ENCODE results near the gene SCAANT1. TPM values are rescaled to one million over a fixed set of nuclear protein-coding genes. Genes with fewer than 3 reads are reported as not detected.

The SCAANT1 gene
- total RNA-seq, 2 experiments from 2014 or later, result not detected

DNA sequence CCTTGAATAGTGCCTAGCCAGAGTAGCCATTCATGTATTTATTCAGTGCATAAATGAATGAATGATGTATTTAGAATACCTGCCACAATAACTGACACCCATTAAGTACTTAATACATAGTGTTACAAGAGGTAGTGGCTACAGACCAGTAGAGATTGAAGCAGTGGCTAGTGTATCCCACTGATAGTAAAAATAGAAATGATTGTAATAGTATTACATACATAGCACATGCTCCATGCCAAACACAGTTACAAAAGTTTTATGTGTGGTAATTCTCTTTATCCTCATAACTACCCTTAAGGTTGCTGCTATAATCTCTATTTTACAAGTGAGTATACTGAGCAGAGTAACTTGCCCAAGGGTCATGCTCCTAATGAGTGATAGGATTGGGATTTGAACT is 30.3 kb upstream of the SCAANT1 start:
- Histone ChIP-seq H3K9me3 (ENCODE audit: low read length) (no peaks in the 10 kb centered on the region), H4K20me1 (ENCODE audit: insufficient read depth, low read length) (peaks cover 4% of the 10 kb centered on the region; the same call in 1 of the 2 replicates), H3K4me3 (ENCODE audit: low read depth, low read length, poor library complexity, severe bottlenecking) (no peak overlapping the region), H3K36me3 (ENCODE audit: insufficient read depth, low read length) (peaks cover 58% of the 10 kb centered on the region), H3K27ac (ENCODE audit: low read depth, low read length, poor library complexity, severe bottlenecking) (no peak overlapping the region), H2AFZ (ENCODE audit: low read length) (no peak overlapping the region), H3K79me2 (ENCODE audit: insufficient read depth, low read depth, low read length) (peaks cover 20% of the 10 kb centered on the region; the same call in 1 of the 2 replicates), H3K4me1 (ENCODE audit: insufficient read depth, low read length, poor library complexity, severe bottlenecking) (peaks cover 10% of the 10 kb centered on the region), H3K4me2 (ENCODE audit: low read length) (no peak overlapping the region), H3K9me2 (ENCODE audit: insufficient read depth, low read length) (no peaks in the 10 kb centered on the region)
- ChIA-PET CTCF (ENCODE audit: unreplicated experiment) (no interaction called here), POLR2A (no interaction called here)
- intact Hi-C loops (cut with micrococcal nuclease; ENCODE audit: unreplicated experiment), result no loop called here
- no TSS peak for BruUV-seq (replicated peaks)
- no peak for TF ChIP-seq EZH2phosphoT487 (IDR thresholded peaks at IDR 0.05; ENCODE audit: borderline replicate concordance, low read depth, low read length)
- TF ChIP-seq, protein P1, sequence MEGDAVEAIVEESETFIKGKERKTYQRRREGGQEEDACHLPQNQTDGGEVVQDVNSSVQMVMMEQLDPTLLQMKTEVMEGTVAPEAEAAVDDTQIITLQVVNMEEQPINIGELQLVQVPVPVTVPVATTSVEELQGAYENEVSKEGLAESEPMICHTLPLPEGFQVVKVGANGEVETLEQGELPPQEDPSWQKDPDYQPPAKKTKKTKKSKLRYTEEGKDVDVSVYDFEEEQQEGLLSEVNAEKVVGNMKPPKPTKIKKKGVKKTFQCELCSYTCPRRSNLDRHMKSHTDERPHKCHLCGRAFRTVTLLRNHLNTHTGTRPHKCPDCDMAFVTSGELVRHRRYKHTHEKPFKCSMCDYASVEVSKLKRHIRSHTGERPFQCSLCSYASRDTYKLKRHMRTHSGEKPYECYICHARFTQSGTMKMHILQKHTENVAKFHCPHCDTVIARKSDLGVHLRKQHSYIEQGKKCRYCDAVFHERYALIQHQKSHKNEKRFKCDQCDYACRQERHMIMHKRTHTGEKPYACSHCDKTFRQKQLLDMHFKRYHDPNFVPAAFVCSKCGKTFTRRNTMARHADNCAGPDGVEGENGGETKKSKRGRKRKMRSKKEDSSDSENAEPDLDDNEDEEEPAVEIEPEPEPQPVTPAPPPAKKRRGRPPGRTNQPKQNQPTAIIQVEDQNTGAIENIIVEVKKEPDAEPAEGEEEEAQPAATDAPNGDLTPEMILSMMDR (conservative IDR thresholded peaks at IDR 0.05; ENCODE audit: low read length), result no peak
- DNase-seq (ENCODE audit: low spot score), result no peak

DNA sequence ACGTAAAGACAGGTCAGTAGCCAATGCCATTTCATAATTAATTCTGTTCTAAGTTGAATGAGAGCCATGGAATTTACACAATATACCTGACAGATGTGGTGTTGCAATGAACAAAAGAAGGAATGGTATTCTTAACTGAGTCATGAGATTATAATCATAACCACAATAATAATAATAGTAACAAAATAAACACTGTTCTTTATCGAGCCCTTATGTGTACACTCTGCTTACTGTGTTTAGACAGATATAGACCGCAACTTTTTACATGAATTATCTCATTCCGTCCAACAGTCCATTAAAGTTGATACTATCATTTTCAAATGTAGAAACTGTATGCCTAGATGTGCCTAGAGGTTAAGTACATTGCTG is 28.2 kb upstream of the SCAANT1 start:
- peaks cover 33% of the 10 kb centered on the region; the same call in 1 of the 2 replicates for H3K79me2 ChIP-seq (ENCODE audit: insufficient read depth, low read depth, low read length)
- no peaks in the 10 kb centered on the region for H3K9me3 ChIP-seq (ENCODE audit: low read length)
- H4K20me1 ChIP-seq (ENCODE audit: insufficient read depth, low read length), result peaks cover 10% of the 10 kb centered on the region; the same call in 1 of the 2 replicates
- no peak for DNase-seq (ENCODE audit: low spot score)
- ChIA-PET POLR2A (interaction anchor here (0.6 kb wide), 1 partner anchor 1359 kb away, joined by 4 read pairs; no protein-coding TSS in a partner anchor), CTCF (ENCODE audit: unreplicated experiment) (no interaction called here)
- no peak overlapping the region for H3K4me3 ChIP-seq (ENCODE audit: low read depth, low read length, poor library complexity, severe bottlenecking)
- no peaks in the 10 kb centered on the region for H3K9me2 ChIP-seq (ENCODE audit: insufficient read depth, low read length)
- H3K4me2 ChIP-seq (ENCODE audit: low read length), result no peak overlapping the region
- no peak overlapping the region for H2AFZ ChIP-seq (ENCODE audit: low read length)
- H3K27ac ChIP-seq (ENCODE audit: low read depth, low read length, poor library complexity, severe bottlenecking), result no peak overlapping the region
- intact Hi-C loops (cut with micrococcal nuclease; ENCODE audit: unreplicated experiment), result no loop called here
- H3K36me3 ChIP-seq (ENCODE audit: insufficient read depth, low read length), result peaks cover 67% of the 10 kb centered on the region
- peaks cover 18% of the 10 kb centered on the region for H3K4me1 ChIP-seq (ENCODE audit: insufficient read depth, low read length, poor library complexity, severe bottlenecking)
- no peak for TF ChIP-seq EZH2phosphoT487 (IDR thresholded peaks at IDR 0.05; ENCODE audit: borderline replicate concordance, low read depth, low read length)
- TF ChIP-seq, protein P1 (conservative IDR thresholded peaks at IDR 0.05; ENCODE audit: low read length), result no peak
- no TSS peak for BruUV-seq (replicated peaks)

Measured in OCI-LY7 (cell line).